Activated CD8-positive, alpha-beta memory T cell treated with anti-CD3 and anti-CD28 coated beads for 24 hours (primary cell): ENCODE data around the gene XK.
"Not testable (repeated sequence)": the region's sequence is repeated elsewhere in the genome, so short reads cannot be mapped to it uniquely, and the experiment has no call there.

Experiments
- DNase-seq: peaks from one replicate; pipeline ENCODE4 v3.0.0-alpha.2; 2020

XK gene

GRCh38 chrX:37757082-37757481 is 71.5 kb downstream of the XK start:
- DNase-seq: no peak

GRCh38 chrX:37759351-37759750 is 73.8 kb downstream of the XK start:
- DNase-seq: no peak

- no peak for DNase-seq
Measured at GRCh38 chrX:37759878-37760418, 74.4 kb downstream of the XK start.

GRCh38 chrX:37763400-37763799 is 77.8 kb downstream of the XK start:
- no peak for DNase-seq

GRCh38 chrX:37765507-37765906 is 79.9 kb downstream of the XK start:
- no peak for DNase-seq

GRCh38 chrX:37767430-37767829 is 81.8 kb downstream of the XK start:
- DNase-seq: no peak

GRCh38 chrX:37768866-37769265 is 83.3 kb downstream of the XK start:
- not testable (repeated sequence) for DNase-seq

GRCh38 chrX:37776283-37776986 is 90.8 kb downstream of the XK start:
- no peak for DNase-seq

GRCh38 chrX:37776987-37777325 is 91.4 kb downstream of the XK start:
- DNase-seq: no peak

GRCh38 chrX:37779857-37780256 is 94.3 kb downstream of the XK start, which contains the start of gene CYBB:
Gene CYBB, plus strand, starts transcription at chrX:37780059. Its CDS starts 19 bp downstream, at chrX:37780078.
- DNase-seq: no peak

- no peak for DNase-seq
Measured at GRCh38 chrX:37781081-37781480, 95.5 kb downstream of the XK start.
